Gastroesophageal sphincter (tissue), 4 donors: Measurements from ENCODE around the gene PRDM12. TPM values are rescaled to one million over a fixed set of nuclear protein-coding genes. Genes with fewer than 3 reads are reported as not detected.
A peak's percentile ranks its signal among the peaks of the same experiment; 100 is the strongest.

Source experiments
- ATAC-seq: fragments of 150-250 bp; one replicate; pipeline ENCODE4 v1.9.1; 2016; ENCODE audit warnings: mild to moderate bottlenecking, moderate library complexity
- H3K27ac ChIP-seq, 4 donors: fragments of 200-600 bp; sonication (generic) in 3 of 4; 1 replicate in 3 of 4; 2 replicates in 1 of 4; pipeline ENCODE4 v1.5.1; 2016 to 2019
- H3K27me3 ChIP-seq: fragments of 200-600 bp; sonication (generic); one replicate; pipeline ENCODE4 v1.5.1; 2019
- H3K36me3 ChIP-seq, 2 donors: fragments of 200-600 bp; sonication (generic); one replicate each; pipeline ENCODE4 v1.5.1; 2019; ENCODE audit warnings: control low read depth in 1 of 2
- H3K4me1 ChIP-seq, 3 donors: fragments of 200-600 bp; sonication (generic); 1 replicate in 2 of 3; 2 replicates in 1 of 3; pipeline ENCODE4 v1.5.1; 2016 to 2019; ENCODE audit warnings: control low read depth in 2 of 3
- H3K4me3 ChIP-seq, 2 donors: fragments of 200-600 bp; sonication (generic); one replicate each; pipeline ENCODE4 v1.5.1; 2019; ENCODE audit warnings: mild to moderate bottlenecking in 1 of 2, moderate library complexity in 1 of 2
- H3K9me3 ChIP-seq, 3 donors: fragments of 200-600 bp; sonication (generic); one replicate each; pipeline ENCODE4 v1.5.1; 2017 to 2019; ENCODE audit warnings: control low read depth in 2 of 3
- EP300 ChIP-seq: sonication (generic); formaldehyde crosslinking; IDR thresholded peaks from one replicate; pipeline ENCODE4 v1.6.1; 2017; ENCODE audit warnings: antibody characterized with exemption, mild to moderate bottlenecking
- POLR2A ChIP-seq, 2 donors: fragments of 450-650 bp; IDR thresholded peaks; one replicate each; pipeline ENCODE4 v1.6.1; 2017; ENCODE audit warnings: antibody characterized with exemption in 2 of 2, mild to moderate bottlenecking in 2 of 2, moderate library complexity in 1 of 2
- POLR2AphosphoS5 ChIP-seq: sonication (generic); formaldehyde crosslinking; IDR thresholded peaks from one replicate; pipeline ENCODE4 v1.6.1; 2017; ENCODE audit warnings: antibody characterized with exemption
- WGBS, 2 donors: methylation state at CpG; one replicate each; pipeline ENCODE4 v1.1.5; 2018; ENCODE audit warnings: low coverage in 1 of 2; 5-methylcytosine and 5-hydroxymethylcytosine counted together
- total RNA-seq, 4 donors: library from RNA; depleted of rRNA; stranded (reverse); fragments of >200 nt; gene quantifications; one replicate each; pipeline ENCODE4 v1.1.0, GENCODE V29; 2016
- TF ChIP-seq, protein P1 (sequence below), 4 experiments: fragments of 200-600 bp in 2 of 4; fragments of 450-650 bp in 2 of 4; sonication (generic) in 1 of 4; IDR thresholded peaks; one replicate each; pipeline ENCODE4 v1.5.1; 2017 to 2019; ENCODE audit warnings: antibody characterized with exemption in 4 of 4, mild to moderate bottlenecking in 2 of 4, moderate library complexity in 2 of 4

PRDM12 gene
- total RNA-seq, 4 donors from 2014 or later = not detected

DNA sequence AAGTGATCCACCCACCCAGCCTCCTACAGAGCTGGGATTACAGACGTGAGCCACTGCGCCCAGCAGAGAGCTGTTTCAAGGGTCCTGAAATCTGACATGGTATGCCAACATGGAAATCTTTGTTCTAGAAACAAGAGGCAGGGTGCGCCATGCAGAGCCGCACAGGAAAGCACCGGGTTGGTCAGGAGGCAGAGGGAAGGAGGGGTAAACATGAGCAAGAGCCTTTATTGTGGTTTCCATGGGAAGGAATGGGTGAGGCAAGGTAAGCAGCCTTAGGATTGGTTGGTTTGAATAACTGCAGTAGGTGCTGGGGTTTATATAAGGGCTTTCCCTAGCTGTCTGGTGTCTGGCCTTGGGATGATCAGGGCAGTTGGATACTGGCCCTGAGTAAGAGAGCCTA, 23.7 kb downstream of the PRDM12 start:
- no peak for TF ChIP-seq EP300
- TF ChIP-seq, protein P1, sequence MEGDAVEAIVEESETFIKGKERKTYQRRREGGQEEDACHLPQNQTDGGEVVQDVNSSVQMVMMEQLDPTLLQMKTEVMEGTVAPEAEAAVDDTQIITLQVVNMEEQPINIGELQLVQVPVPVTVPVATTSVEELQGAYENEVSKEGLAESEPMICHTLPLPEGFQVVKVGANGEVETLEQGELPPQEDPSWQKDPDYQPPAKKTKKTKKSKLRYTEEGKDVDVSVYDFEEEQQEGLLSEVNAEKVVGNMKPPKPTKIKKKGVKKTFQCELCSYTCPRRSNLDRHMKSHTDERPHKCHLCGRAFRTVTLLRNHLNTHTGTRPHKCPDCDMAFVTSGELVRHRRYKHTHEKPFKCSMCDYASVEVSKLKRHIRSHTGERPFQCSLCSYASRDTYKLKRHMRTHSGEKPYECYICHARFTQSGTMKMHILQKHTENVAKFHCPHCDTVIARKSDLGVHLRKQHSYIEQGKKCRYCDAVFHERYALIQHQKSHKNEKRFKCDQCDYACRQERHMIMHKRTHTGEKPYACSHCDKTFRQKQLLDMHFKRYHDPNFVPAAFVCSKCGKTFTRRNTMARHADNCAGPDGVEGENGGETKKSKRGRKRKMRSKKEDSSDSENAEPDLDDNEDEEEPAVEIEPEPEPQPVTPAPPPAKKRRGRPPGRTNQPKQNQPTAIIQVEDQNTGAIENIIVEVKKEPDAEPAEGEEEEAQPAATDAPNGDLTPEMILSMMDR (IDR thresholded peaks at IDR 0.05) = no peak
- ATAC-seq = no peak
- no peak overlapping the region for H3K27ac ChIP-seq
- no peaks in the 10 kb centered on the region for H3K36me3 ChIP-seq
- no peaks in the 10 kb centered on the region for H3K27me3 ChIP-seq
- H3K4me3 ChIP-seq = no peak overlapping the region
- H3K4me1 ChIP-seq = peaks cover 0 to 22% (median 4%) of the 10 kb centered on the region in 3 donors
- WGBS, 2 donors = 60 to 77% methylated on average over 1 to 3 of the region's 5 CpGs
- H3K9me3 ChIP-seq = peaks cover 0 to 7% (median 0%) of the 10 kb centered on the region in 3 donors

DNA sequence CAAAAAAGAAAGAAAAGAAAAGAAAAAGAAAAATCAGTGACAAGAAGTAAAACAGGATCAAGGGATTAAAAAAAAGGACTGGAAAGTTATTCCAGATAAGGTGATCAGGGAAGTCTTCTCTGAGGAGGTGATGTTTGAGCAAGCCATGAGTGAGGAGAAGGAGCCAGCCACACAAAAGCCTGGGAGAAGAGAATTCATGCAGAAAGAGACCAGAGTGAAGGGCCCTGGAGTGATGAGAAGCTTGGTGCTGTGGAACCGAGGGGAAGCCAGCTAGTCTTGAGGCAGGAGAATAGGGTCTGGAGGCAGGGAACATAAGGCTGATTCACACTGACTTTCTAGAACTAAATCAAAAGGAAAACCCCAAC, 25.2 kb downstream of the PRDM12 start:
- no peak for ATAC-seq
- Histone ChIP-seq H3K4me3 (peak overlapping the region in 1 of 2 donors; percentile 37), H3K27ac (peak overlapping the region; percentile 12 to 82 (median 59)), H3K9me3 (peaks cover 0 to 7% (median 0%) of the 10 kb centered on the region in 3 donors), H3K27me3 (no peaks in the 10 kb centered on the region), H3K36me3 (no peaks in the 10 kb centered on the region), H3K4me1 (peaks cover 2 to 31% (median 10%) of the 10 kb centered on the region in 3 donors)
- TF ChIP-seq EP300 (no peak), POLR2A (IDR thresholded peaks at IDR 0.05) (no peak), POLR2AphosphoS5 (no peak)
- TF ChIP-seq, protein P1 (IDR thresholded peaks at IDR 0.05) = no peak
- WGBS, 2 donors = 27 to 85% methylated on average over 1 of the region's 1 CpG

DNA sequence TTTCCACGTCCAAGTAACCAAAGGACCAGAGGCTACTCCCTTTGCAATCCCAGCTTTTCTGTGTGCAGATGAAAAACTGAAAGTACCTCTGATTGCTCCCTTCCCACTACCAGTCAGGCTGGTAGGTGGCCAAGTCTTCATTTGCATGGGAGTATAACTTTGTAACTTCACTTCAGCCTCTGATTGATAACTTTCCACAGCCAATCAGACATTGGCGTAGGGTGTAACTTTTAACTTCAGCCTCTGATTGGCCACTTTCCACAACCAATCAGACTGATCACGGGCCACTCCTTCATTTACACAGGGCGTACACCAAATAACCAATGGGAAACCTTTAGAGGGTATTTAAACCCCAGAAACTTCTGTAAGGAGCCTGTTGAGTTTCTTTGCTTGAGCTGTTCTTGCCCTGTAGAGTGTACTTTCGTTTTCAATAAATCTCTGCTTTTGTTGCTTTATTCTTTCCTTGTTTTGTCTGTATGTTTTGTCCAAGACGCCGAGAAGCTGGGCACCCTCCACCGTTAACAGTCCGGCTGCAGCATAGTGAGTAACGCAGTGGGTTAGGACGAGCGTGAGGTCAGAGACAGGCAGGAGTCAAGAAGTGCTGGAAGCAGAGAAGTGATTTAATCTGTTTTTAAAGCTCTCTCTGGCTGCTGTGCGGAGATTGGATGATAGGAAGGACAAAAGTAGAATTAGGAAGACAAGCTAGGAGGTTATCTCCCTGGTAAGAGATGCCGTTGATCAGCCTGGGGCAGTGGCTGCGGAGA, 25.7 kb downstream of the PRDM12 start:
- ATAC-seq = peak; percentile 87
- peaks cover 2 to 37% (median 15%) of the 10 kb centered on the region in 3 donors for H3K4me1 ChIP-seq
- H3K27me3 ChIP-seq = no peaks in the 10 kb centered on the region
- TF ChIP-seq POLR2A (IDR thresholded peaks at IDR 0.05) (peak; percentile 35 to 79), POLR2AphosphoS5 (peak; percentile 92)
- TF ChIP-seq, protein P1 (IDR thresholded peaks at IDR 0.05) = no peak
- 38 to 61% methylated on average over 4 to 13 of the region's 15 CpGs for WGBS, 2 donors
- H3K27ac ChIP-seq = peak overlapping the region; percentile 64 to 82 (median 73)
- no peaks in the 10 kb centered on the region for H3K36me3 ChIP-seq
- H3K4me3 ChIP-seq = peak overlapping the region; percentile 28 to 44
- peaks cover 0 to 3% (median 0%) of the 10 kb centered on the region in 3 donors for H3K9me3 ChIP-seq

DNA sequence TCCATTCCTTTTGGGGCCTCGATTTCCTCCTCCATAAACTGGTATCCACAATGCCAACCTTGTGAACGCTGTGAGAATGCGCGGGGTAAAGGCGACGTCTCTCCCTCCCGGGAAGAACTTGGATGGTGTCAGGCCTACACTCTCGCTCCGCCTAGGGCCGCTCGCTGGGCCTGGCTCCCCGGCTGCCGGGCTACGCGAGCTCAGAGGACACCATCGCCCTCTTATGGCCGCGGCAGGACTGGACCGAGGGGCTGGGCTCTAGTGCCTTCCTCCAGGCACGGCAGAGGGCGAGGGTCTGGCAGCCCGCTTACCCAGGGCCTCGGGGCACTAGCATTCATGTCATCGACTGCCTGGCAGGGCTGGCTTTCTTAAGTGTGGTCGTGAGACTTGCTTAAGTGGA, 27.9 kb downstream of the PRDM12 start:
- Histone ChIP-seq H3K27me3 (no peaks in the 10 kb centered on the region), H3K4me1 (peaks cover 2 to 50% (median 16%) of the 10 kb centered on the region in 3 donors), H3K9me3 (no peaks in the 10 kb centered on the region), H3K4me3 (no peak overlapping the region), H3K36me3 (peaks cover 0 to 21% of the 10 kb centered on the region in 2 donors), H3K27ac (no peak overlapping the region)
- ATAC-seq = no peak
- no peak for TF ChIP-seq POLR2A (IDR thresholded peaks at IDR 0.05)
- TF ChIP-seq, protein P1 (IDR thresholded peaks at IDR 0.05) = peak in 2 of 4 experiments; percentile 7 to 14
- 25% methylated on average over 6 of the region's 25 CpGs; no CpG with 5 or more reads in 1 of the 2 donors for WGBS, 2 donors

DNA sequence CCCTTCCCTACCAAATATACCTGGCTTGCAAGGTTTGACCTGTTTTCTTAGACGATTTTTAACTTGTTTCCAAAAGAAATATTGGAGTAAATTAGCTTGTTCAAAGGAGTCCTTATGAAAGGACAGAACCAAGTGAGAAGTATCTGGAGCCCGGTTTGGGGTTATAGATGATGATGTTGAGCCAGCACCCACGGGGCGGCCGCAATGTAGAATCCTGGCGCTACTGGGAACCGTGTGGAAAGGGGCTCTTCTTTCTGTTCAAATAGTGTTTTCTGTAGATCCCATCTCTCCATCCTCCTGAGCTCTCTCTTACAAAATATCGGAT, 28.7 kb downstream of the PRDM12 start:
- H3K4me1 ChIP-seq = peaks cover 2 to 50% (median 16%) of the 10 kb centered on the region in 3 donors
- 2% methylated on average over 8 of the region's 8 CpGs for WGBS, 2 donors
- no peaks in the 10 kb centered on the region for H3K9me3 ChIP-seq
- H3K27me3 ChIP-seq = no peaks in the 10 kb centered on the region
- H3K4me3 ChIP-seq = peak overlapping the region; percentile 70 to 81
- H3K27ac ChIP-seq = peak overlapping the region; percentile 48 to 75 (median 74)
- ATAC-seq = no peak
- H3K36me3 ChIP-seq = peaks cover 0 to 28% of the 10 kb centered on the region in 2 donors
- TF ChIP-seq, protein P1 (IDR thresholded peaks at IDR 0.05) = no peak
- TF ChIP-seq POLR2AphosphoS5 (no peak), EP300 (no peak), POLR2A (IDR thresholded peaks at IDR 0.05) (no peak)
